WI38 (cell line): ENCODE results near the gene RHBDF1.
A peak's percentile ranks its signal among the peaks of the same experiment; 100 is the strongest.

Experiments
- H3K4me3 ChIP-seq: 2 replicates; pipeline ENCODE4 v1.5.1; 2011; ENCODE audit warnings: low read depth, mild to moderate bottlenecking, control low read depth, low read length
- TF ChIP-seq, protein P1 (sequence below): IDR thresholded peaks from 2 replicates; pipeline ENCODE4 v1.5.1; 2012; ENCODE audit warnings: low read depth, mild to moderate bottlenecking, control low read depth, low read length

Gene RHBDF1

DNA sequence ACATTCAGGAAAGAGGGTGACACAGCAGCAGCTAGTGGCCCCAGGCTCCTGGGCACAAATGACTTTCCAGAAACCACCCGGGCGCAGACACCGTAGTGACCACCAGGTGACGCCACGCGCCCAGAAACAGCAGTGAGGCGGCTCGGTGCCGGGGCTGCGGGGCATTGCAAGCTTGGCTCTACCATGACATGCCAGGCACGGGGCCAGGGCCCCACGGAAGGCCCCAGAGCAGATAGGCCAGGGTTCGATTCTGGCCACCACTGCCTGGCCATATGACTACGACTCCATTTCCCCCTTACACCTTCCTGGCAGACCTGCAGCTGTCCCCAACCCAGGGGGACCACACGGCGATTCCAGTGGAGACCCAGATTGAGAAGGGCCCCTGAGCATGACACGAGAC lies 6.7 kb downstream of the RHBDF1 start:
- TF ChIP-seq, protein P1, sequence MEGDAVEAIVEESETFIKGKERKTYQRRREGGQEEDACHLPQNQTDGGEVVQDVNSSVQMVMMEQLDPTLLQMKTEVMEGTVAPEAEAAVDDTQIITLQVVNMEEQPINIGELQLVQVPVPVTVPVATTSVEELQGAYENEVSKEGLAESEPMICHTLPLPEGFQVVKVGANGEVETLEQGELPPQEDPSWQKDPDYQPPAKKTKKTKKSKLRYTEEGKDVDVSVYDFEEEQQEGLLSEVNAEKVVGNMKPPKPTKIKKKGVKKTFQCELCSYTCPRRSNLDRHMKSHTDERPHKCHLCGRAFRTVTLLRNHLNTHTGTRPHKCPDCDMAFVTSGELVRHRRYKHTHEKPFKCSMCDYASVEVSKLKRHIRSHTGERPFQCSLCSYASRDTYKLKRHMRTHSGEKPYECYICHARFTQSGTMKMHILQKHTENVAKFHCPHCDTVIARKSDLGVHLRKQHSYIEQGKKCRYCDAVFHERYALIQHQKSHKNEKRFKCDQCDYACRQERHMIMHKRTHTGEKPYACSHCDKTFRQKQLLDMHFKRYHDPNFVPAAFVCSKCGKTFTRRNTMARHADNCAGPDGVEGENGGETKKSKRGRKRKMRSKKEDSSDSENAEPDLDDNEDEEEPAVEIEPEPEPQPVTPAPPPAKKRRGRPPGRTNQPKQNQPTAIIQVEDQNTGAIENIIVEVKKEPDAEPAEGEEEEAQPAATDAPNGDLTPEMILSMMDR, result peak; percentile 95

DNA sequence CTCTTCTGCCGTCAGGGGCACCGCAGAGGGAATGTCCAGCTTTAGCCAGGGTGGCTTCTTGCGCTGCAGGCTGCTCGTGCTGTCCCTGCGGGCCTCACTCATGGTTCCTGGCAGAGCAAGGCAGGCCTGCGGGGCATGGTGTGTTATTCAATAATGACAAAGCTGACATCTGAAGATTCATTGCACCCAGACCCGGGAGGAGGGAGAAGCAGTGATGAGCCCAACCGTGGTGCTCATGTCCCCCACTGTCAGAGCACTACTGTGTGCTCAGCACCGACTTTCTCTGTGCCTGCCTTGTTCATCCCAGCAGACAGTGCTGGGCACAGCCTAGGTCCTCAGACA lies 7.5 kb downstream of the RHBDF1 start:
- TF ChIP-seq, protein P1, result no peak

More for the DNA sequence above, 6.7 kb downstream of the RHBDF1 start:
- no peak overlapping the region for H3K4me3 ChIP-seq

DNA sequence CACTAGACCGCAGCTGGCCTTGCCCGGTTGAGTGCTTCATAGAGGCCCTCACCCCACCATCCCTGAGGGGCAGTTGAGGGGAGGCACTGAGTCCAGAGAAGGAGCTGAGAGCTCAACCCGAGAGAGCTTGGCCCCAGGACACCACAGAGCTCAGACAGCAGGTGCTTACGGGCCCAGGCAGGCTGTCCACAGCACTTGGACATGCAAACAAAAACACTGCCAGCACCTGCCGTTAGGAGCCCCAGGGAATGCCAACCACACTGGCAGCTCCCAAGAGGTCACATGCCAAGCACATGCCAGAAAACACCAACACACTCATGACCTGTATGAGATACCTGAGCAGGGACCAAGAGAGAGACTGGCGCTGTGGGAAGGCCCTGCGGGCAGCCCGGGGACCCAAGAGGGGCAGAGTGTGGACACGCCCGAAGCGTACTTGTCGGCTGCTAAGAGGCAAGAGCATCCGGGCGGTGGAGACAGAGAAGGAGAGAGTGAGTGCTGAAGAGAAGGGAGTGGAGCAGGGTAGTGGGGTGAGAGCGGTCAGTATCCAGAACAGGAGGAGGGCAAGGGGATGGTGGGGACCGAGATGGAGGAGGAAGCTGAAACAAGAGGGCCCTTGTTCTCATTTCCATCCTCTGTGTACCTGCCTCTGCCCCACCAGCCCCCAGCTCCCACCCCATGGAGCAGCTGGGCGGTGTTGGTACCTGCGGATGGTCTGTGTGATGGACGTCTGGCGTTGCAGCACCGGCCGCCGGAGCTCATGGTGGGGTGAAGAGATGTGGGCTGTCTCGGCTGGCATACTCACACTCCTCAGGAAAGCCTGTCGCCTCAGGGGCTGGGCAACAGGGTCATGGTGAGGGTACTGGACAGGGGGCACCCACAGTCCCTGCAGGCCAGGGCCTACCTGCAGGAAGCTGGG lies 8.2 kb downstream of the RHBDF1 start:
- no peak overlapping the region for H3K4me3 ChIP-seq
- TF ChIP-seq, protein P1, result no peak

More for the DNA sequence above, 7.5 kb downstream of the RHBDF1 start:
- no peak overlapping the region for H3K4me3 ChIP-seq

DNA sequence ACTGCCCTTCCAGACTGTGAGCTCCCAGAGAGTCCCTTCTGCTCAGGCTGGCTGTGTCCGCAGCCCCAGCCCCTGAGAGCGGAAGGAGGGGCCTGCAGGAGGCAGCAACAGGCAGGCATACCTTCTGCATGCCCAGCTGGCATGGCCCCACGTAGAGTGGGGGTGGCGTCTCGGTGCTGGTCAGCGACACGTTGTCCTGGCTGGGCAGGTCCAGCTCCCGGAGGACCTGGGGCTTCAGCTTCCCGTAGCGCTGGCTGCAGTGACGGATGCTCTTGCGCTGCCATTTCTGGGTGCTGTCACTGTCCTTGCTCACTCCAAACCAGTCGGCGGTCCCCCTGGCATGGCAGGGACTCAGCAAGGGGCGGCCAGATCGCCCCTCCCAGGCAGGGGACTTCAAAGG lies 9.0 kb downstream of the RHBDF1 start:
- TF ChIP-seq, protein P1, result no peak
- no peak overlapping the region for H3K4me3 ChIP-seq

DNA sequence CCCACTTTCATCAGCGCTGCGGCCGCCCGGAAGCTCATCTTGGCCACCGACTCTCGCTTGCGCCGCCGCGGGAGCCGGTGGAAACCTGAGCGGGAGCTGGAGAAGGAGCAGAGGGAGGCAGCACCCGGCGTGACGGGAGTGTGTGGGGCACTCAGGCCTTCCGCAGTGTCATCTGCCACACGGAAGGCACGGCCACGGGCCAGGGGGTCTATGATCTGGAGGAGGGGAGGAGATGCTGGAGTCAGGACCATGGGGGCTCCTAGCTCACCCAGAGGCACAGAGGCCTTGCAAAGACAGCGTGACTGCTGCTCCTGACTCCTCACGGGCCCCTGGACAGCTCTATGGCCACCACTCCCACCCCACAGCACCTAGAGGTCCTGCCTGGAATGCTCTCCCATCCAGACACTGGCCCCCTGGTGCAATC lies 9.5 kb downstream of the RHBDF1 start:
- H3K4me3 ChIP-seq, result no peak overlapping the region
- TF ChIP-seq, protein P1, result no peak

DNA sequence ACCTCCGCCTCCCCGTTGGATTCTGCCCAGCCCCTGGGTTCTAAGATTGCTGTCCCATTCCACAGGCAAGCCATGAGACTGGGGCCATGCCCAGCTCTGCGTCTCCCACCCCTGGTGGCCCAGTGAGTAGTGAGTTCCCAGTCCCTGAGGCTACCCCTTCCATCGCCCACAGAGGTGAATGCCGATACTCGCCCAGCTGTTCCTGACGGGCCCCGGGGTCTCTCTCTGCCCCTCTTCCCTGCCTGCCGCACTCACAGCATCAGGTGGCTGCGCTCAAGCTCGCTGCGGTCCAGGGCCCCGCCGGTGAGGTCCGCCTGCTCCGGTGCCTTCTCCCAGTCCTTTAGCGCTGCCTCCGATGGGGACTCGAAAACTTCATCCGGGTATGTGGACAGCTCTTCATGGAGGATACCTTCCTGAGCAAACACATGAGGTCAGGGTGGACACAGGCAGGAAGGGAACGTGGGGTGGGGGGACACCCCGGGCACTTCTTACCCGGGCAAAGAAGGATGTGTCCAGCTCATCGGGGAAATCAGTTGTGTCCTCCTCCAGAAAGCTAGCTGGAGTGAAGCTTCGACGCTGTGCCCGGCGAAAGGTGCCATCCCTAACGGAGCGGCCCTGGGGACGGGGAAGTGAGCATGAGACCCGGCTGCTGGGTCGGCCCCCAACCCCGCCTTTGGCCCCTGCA lies 10.0 kb downstream of the RHBDF1 start:
- TF ChIP-seq, protein P1, result no peak
- no peak overlapping the region for H3K4me3 ChIP-seq

DNA sequence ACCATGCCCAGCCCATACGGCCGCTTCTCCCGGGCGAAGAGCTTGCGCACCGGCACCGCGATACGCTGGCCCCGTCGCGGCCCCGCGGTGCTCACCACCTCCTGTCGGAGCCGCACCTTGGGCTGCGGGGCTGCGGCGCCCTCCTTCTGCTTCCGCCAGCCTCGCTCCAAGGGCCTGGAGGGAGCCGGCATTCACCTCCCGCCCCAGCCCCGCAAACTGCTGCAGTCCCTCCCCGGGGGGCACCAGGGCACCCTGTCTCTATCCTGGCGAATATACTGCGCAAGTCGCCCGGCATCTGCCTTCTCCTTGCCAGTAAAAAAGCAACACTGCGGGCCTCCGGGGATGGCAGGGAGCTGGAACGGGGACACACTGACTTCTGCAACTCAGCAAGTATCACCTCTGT lies 10.6 kb downstream of the RHBDF1 start:
- TF ChIP-seq, protein P1, result no peak

More for the DNA sequence above, 10.6 kb downstream of the RHBDF1 start:
- no peak overlapping the region for H3K4me3 ChIP-seq
